AG08395 (cell line): Measurements from ENCODE around the gene PSMB3.
"Not testable (repeated sequence)": the region's sequence is repeated elsewhere in the genome, so short reads cannot be mapped to it uniquely, and the experiment has no call there.

Source experiments
- DNase-seq: peaks from one replicate; pipeline ENCODE4 v3.0.0; 2012; ENCODE audit warnings: mixed read lengths, low spot score

The PSMB3 gene

DNA sequence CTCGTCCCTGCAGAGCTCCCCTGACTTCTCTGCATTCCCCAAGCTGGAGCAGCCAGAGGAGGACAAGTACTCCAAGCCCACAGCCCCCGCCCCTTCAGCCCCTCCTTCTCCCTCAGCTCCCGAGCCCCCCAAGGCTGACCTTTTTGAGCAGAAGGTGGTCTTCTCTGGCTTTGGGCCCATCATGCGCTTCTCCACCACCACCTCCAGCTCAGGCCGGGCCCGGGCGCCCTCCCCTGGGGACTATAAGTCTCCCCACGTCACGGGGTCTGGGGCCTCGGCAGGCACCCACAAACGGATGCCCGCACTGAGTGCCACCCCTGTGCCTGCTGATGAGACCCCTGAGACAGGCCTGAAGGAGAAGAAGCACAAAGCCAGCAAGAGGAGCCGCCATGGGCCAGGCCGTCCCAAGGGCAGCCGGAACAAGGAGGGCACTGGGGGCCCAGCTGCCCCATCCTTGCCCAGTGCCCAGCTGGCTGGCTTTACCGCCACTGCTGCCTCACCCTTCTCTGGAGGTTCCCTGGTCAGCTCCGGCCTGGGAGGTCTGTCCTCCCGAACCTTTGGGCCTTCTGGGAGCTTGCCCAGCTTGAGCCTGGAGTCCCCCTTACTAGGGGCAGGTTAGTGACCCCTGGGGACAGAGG, 36.1 kb upstream of the PSMB3 start:
- no peak for DNase-seq

DNA sequence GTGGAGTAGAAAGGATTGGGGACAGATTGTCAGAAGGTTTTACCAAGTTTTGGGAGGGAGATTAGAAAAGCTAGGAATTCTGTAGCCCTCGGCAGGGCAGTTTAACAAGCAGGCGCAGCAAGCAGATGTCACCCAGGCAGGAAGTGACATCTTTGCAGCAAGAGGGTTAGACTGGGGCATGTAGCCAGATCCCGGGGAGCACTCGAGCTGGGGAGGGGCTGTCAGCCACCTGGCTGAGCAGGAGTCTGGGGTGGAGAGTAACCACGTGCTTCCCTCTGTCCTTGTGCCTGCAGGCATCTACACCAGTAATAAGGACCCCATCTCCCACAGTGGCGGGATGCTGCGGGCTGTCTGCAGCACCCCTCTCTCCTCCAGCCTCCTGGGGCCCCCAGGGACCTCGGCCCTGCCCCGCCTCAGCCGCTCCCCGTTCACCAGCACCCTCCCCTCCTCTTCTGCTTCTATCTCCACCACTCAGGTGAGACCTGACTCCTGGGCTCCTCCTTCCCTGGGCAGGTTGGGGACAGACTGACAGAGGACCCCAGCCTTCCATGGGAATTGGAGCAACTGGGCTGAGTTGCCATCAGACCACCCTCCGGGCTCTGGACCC, 35.3 kb upstream of the PSMB3 start:
- DNase-seq, result no peak

DNA sequence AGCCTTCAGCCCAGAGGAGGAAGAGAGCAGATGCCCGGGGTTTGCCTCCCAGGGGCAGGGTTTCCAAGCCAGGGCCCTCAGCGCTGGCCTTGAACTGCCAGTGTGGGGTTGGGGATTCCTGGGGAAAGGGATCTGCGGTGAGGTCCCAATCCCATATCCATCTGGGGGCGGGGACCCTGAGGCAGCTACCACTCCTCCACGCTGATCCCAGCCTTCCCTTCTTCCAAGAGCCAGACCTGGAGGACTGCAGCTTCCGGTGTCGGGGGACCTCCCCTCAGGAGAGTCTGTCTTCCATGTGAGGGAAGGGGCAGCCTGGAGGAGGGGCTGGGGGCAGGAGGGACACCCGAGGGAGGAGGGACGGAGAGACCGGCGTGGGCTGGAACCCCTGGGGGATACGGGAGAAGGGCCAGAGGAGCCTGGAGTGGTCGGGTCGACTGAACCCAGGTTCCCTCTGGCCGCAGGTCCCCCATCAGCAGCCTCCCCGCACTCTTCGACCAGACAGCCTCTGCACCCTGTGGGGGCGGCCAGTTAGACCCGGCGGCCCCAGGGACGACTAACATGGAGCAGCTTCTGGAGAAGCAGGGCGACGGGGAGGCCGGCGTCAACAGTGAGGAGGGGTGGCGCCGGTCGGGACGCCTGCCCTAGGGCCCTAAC, 33.1 kb upstream of the PSMB3 start:
- DNase-seq, result no peak

DNA sequence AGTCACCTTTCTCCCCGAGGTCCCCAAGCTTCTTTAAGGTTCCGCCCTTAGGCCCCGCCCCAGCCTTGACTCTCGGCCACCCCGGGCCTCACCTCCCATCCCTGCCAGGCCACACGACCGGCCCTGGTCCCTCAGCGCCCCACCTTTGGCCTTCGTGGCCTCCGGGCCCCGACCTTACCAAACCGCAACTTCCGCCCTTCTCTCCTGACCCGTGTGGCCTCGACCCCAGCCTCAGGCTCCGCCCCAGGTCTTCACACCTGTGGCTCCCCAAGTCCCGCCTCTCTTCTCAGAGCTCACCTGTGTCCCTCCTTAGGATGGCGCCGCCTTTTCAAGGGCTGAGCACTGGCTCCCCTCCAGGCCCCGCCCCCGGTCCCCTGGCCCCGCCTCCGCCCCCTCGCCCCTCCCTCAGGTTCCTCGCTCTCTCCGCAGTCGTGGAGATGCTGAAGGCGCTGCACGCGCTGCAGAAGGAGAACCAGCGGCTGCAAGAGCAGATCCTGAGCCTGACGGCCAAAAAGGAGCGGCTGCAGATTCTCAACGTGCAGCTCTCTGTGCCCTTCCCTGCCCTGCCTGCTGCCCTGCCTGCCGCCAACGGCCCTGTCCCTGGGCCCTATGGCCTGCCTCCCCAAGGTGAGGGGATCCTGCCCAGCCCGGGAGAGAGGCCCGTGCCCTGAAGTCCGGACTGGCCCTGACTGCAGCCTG, 32.4 kb upstream of the PSMB3 start:
- DNase-seq, result no peak

DNA sequence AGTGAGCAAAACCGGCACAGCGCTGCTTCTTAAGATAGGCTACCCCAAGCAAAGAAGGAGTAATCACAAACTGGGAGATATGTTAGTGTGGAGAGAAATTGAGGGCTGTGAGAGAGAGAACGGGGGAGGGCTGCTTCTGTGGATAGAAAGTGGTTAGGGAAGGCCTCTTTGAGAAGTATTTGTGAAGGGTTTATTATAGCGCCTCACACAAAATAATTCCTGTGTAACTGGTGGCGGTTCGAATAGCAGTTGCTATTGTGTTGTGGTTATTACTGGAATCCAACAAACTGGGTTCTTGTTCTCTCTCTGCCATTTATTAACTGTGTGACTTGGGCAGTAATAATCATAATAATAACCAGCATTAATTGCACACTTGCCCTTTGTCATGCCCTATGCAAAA, 31.6 kb upstream of the PSMB3 start:
- no peak for DNase-seq

DNA sequence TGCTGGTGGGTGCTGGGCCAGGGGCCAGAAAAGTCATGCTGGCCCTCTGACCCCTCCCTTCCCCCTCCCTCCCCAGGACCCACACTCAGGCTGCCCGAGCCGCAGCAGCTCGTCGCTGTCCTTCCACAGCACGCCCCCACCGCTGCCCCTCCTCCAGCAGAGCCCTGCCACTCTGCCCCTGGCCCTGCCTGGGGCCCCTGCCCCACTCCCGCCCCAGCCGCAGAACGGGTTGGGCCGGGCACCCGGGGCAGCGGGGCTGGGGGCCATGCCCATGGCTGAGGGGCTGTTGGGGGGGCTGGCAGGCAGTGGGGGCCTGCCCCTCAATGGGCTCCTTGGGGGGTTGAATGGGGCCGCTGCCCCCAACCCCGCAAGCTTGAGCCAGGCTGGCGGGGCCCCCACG, 30.7 kb upstream of the PSMB3 start:
- no peak for DNase-seq

DNA sequence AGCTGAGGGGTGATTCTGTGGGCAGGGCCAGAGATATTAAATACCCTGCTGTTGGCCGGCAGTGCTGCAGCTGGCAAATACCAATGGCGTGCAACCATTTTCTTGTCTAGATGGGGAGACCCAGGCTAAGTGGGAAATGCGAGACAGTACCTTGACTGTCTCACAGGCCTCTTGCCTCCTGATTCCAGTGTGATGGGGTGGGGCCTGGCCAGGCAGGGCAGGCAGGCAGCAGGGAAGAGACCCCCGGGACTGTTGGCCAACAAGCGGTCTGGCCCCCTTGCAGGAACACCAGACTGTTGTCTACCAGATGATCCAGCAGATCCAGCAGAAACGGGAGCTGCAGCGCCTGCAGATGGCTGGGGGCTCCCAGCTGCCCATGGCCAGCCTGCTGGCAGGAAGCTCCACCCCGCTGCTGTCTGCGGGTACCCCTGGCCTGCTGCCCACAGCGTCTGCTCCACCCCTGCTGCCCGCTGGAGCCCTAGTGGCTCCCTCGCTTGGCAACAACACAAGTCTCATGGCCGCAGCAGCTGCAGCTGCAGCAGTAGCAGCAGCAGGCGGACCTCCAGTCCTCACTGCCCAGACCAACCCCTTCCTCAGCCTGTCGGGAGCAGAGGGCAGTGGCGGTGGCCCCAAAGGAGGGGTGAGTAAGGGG, 28.1 kb upstream of the PSMB3 start:
- no peak for DNase-seq

DNA sequence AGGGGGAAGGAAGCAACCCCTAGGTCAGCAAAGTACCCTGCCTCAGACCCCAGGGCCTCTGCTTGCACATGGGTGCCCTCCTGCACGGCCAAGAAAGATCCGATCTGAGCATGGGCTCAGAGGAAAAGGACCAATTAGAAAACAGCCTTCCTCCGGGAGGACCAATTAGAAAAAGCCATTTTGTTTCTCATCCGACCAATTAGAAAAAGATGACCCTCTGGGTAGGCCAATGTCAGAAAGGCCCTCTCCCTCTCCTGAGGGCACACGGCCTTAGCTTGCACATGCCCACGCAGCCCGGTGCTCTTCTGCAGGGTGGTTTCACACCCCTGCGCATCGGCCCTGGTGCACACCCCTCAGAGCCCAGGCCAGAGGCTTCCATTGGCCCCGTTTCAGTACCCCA, 27.5 kb upstream of the PSMB3 start:
- no peak for DNase-seq

DNA sequence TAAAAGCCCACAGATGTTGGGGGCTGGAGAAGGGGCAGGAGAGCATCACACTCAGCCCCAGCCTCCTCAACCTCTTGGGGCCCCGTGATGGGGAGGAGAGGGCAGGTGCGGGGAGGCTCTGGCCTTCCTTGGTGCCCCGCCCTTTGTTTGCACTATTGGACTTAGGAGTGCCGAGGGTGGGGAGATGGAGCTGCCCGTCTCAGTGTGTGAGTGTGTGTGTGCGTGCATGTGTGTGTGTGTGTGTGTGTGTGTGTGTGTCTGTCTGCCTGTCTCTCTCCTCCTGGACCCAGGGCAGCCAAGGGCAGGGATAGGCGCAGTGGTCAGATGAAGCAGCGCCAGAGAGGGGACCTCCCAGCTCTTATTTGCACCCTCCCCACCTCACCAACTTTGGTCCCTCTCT, 26.4 kb upstream of the PSMB3 start:
- not testable (repeated sequence) for DNase-seq

DNA sequence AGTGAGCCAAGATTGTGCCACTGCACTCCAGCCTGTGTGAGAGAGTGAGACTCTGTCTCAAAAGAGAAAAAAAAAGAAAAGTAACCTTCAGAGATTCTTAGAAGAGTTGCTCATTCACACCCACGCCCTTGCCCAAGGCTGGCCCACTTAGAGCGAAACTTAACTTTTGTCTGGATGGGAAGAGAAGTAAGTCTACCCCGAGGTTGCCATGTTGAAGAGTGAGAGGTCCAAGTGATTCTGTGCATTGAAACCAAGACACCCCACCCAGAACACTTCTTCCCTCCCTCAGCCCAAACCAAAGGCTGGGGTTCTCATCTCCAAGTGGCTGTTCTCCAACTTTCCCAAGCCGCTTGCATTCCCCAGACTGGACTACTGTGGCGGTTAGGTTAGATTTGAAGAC, 24.8 kb upstream of the PSMB3 start:
- DNase-seq, result no peak

DNA sequence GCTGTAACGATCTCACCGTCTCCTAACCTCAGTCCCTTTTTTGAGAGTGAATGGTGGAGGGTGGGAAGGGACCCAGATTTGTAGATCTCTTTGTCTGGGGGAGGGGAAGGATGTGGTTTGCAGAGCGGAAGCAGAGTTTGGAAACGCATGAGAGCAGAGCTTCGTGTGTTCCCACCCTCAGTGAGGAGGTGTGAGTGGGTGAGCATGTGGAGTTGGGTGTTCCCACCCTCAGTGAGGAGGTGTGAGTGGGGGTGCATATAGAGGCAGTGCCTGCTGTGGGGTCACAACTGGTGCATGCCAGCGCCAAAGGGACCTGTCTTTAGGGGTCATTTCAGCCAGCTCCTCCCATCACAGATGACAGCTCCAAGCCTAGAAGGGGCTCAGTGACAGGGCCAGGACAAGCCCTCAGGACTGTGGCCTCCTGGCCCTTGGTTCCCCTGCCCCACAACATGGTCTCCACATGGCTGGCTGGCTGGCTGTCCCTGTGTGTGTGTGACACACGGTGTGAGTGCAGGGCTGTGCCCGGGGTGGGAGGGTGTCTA, 24.2 kb upstream of the PSMB3 start:
- no peak for DNase-seq

DNA sequence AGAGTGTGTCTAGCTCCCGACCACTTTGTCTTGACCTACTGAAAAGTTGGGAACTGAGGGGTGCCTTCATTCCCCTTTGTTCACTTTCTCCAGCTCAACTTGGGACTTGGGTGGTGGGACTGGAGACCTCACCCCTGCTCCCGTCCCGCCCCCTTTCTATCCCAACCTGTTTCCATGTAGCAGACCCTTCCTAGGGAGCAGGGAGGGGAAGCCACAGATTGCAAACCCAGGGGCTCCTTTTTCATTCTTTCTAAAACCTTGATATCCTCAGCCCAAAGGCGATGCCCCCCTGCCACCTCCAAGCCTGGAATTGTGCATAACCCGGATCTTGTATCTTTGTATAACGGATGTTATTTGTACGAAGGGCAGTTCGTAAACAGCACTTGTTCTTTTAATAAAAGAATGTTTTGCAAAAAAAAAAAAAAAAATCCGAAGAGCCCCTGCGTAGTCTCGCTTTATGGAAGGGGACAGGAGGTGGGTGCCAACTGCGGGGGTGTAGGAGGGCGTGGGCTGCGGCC, 23.1 kb upstream of the PSMB3 start:
- DNase-seq, result no peak

DNA sequence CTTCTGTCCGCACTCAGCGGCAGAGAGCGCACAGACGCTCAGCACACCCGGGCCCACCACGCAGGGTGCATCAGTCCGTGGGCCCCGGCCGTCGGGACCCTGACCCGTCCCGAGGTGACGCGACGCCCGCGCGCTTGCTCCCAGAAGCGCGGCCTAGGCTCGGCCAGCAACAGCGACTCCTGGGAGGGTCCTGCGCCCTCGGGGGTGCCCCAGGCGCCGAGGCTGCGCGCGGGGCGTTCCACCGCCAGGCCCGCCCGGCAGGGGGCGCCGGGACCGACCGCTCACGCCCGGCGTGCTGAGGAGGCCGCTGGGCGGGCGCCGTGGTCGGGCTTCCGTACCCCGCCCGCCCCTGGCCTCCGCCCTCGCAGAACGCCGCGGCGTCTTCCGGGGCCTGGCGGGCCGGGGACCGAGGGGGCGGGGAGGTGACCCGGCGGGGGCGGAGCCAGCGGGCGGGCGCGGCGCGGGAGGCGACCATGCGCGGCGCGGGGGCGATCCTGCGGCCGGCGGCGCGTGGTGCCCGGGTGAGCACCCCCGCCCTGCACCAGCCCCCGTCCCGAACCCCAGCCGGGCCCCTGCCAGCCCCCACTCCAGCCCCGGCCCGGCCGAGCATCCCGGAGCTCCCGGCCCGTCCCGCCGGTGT, 22.5 kb upstream of the PSMB3 start, which contains the start of gene CISD3:
Gene CISD3 (plus strand): TSS at position 456 of the 640 bp plus-strand sequence. CDS start 18 bp downstream, at position 474.
- peak; percentile 96 for DNase-seq

DNA sequence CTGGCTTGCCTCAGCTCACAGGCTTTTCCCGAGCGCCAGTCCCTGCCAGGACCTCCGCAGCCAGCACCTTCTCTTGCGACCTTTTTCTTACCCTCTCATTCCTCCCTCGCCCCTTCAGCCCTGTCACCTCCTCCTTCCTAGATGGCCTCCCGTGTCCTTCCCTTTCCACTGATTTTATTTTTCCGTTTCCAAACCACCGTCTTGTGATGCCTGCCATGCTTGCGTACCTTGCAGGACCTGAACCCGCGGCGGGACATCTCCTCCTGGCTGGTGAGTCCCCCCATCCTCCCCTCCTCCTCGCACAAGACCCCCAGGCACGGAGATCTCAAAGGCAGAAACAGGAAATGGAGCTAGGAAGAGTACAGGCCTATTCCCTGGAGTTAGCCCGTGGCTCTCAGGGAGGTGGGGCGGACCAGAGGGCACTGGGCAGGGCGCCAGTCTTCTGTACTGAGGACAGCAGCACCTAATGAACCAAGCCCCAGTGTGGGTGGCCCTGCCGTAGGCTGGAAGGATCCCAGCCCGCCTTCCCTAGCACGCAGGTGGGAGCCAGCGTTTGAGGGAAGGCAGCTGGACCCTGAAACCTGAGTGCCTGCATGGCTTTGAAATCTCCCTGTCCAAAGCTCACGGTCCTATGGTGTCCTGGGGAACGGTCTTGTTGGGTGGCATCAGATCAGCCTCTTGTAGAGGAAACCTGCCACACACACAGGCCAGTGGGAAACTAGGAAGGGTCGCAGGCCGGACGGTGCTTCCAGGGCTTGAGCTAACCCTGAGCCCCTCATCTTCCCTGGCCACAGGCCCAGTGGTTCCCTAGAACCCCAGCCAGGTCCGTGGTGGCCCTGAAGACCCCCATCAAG, 21.8 kb upstream of the PSMB3 start:
- DNase-seq, result peak; percentile 58

DNA sequence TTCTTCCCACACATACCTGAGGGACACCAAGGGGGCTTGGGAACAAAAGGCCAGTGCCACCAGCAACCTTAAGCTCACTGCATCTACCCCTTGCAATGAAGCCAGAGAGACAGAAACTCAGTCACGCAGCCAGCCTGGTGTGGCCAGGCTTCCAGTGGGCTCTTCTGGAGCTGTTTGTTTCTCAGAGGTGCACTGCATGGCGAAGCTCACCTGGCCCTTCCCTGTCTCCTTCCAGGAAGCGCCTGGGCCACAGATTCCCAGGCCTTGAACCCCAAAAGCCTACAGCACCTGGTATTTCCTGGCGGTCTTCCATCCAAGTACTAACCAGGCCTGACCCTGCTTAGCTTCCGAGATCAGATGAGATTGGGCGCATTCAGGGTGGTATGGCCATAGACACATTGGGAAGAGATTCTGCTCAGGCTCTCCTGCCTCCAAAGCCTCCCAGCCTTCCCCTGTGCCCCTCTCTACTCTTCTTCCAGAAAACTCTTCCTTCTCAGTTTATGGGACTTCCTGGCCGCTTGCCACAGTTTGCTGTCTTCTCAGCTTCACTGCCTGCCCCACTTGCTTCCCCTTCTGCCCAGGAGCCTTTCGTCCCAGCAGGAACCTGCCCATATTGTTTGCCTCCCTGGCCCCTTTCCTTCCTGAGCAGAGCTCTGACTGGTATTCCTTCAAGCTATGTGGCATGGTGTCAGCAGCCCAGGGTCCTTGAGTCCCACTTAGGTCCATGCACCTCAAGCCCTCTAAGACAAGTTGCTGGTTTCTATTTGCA, 20.8 kb upstream of the PSMB3 start:
- DNase-seq, result no peak

DNA sequence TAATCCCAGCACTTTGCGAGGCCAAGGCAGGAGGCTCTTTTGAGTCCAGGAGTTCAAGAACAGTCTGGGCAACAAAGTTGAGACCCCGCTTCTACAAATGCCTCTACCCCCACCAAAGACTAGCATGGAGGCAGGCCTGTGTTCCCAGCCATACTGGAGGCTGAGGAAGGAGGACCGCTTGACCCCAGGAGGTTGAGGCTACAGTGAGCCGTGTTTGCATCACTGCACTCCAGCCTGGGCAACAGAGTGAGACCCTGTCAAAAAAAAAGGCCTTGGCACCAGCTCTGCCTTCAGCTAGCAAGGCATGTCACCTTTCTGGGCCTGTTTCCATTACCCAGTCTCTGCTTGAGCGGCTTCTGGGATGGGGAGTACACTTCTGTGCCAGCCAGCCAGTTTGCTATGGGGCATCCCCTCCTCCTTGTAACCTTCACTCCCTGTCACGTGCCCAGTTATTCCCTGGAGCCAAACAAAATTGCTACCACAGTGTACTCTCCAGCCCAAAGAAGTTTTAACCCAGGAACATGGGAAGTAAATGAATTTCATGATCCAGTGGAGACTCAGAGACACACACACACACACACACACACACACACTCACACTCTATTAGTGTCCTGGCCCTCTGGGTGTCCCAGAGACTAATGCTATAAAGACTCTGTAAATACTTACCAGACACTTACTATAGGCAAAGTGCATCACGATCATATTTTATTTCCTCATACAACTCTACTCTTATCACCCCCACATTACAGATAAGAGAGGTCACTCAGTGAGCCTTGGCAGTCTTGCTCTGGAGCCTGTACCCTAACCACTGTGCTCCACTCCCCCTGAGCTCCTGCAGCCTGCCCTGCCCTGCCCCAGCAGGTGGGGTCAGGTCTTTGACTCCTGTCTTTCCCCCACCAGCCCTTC, 19.9 kb upstream of the PSMB3 start:
- no peak for DNase-seq

DNA sequence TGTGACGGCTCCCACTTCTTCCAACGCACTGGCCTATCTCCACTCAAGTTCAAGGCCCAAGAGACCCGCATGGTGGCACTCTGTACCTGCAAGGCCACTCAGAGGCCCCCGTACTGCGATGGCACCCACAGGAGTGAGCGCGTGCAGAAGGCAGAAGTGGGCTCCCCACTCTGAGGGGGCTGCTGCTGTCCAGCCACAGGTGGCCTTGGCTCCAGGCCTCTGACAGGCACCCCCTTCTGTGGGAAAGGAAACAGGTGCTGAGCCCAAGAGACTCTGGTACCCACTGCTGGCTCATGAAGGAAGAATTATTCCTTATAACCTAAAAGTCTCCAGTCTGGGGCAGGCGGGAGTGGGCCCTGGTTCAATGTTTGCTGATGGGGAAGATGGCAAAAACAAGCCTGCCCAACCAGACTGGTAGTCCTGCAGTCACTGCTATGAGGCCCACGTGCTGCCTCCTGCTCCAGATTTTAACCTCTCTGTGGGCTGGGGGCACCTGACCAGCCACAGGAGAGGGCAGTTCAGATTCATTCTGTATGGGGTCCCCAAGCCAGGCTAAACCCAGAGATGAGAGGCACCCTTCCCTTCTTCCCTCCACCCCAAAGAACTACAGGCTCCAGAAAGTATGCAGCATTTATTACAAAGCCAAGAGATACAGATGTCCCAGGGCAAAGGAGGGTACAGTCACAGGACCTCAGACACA, 19.1 kb upstream of the PSMB3 start:
- DNase-seq, result no peak
